OCI-LY1 (cell line): ENCODE data around the gene PAK4.

Source experiments
- H2AFZ ChIP-seq: fragments of 200-600 bp; sonication (generic), shearing (Covaris generic); 2 replicates; pipeline ENCODE4 v1.6.0; 2014; ENCODE audit warnings: antibody characterized with exemption, mild to moderate bottlenecking, low read length
- H3F3A ChIP-seq: fragments of 200-600 bp; sonication (generic), shearing (Covaris generic); 2 replicates; pipeline ENCODE4 v1.6.0; 2014; ENCODE audit warnings: mild to moderate bottlenecking, antibody characterized with exemption, low read length, moderate library complexity; ENCODE audit not compliant: insufficient read depth
- H3K27ac ChIP-seq: fragments of 200-600 bp; sonication (generic); 2 replicates; pipeline ENCODE4 v1.5.1; 2014; ENCODE audit warnings: low read length, mixed run types, mild to moderate bottlenecking, low read depth; ENCODE audit not compliant: poor library complexity, severe bottlenecking
- H3K27me3 ChIP-seq: fragments of 200-600 bp; sonication (generic); 2 replicates; pipeline ENCODE4 v1.6.0; 2014; ENCODE audit warnings: antibody characterized with exemption, mild to moderate bottlenecking, low read length, moderate library complexity; ENCODE audit not compliant: insufficient read depth
- H3K36me3 ChIP-seq: fragments of 200-600 bp; sonication (generic); 2 replicates; pipeline ENCODE4 v1.6.1; 2014; ENCODE audit warnings: mild to moderate bottlenecking, antibody characterized with exemption, low read length, moderate library complexity, mixed read lengths; ENCODE audit not compliant: insufficient read depth
- H3K4me1 ChIP-seq: fragments of 200-600 bp; sonication (generic); 2 replicates; pipeline ENCODE4 v1.5.1; 2014; ENCODE audit warnings: mild to moderate bottlenecking, low read length, moderate library complexity; ENCODE audit not compliant: insufficient read depth, severe bottlenecking
- H3K4me2 ChIP-seq: fragments of 200-600 bp; sonication (generic), shearing (Covaris generic); 2 replicates; pipeline ENCODE4 v1.6.1; 2014; ENCODE audit warnings: low read length
- H3K4me3 ChIP-seq: fragments of 200-600 bp; sonication (generic); 2 replicates; pipeline ENCODE4 v1.5.1; 2014; ENCODE audit warnings: low read length, low read depth, mild to moderate bottlenecking, mixed read lengths; ENCODE audit not compliant: poor library complexity, severe bottlenecking
- H3K79me2 ChIP-seq: fragments of 200-600 bp; shearing (Covaris generic); 2 replicates; pipeline ENCODE4 v1.6.1; 2016; ENCODE audit warnings: mixed run types, low read length, mixed read lengths; ENCODE audit not compliant: insufficient read depth
- H3K9ac ChIP-seq: fragments of 200-600 bp; sonication (generic), shearing (Covaris generic); 2 replicates; pipeline ENCODE4 v1.6.1; 2014; ENCODE audit warnings: mild to moderate bottlenecking, low read length, mixed read lengths
- H3K9me2 ChIP-seq: fragments of 200-600 bp; sonication (generic), shearing (Covaris generic); 2 replicates; pipeline ENCODE4 v1.6.1; 2014; ENCODE audit warnings: low read depth, mild to moderate bottlenecking, low read length, mixed read lengths
- H3K9me3 ChIP-seq: fragments of 200-600 bp; shearing (Covaris generic); 2 replicates; pipeline ENCODE4 v1.6.1; 2014; ENCODE audit warnings: low read length, mixed read lengths
- H4K20me1 ChIP-seq: fragments of 200-600 bp; sonication (generic), shearing (Covaris generic); 2 replicates; pipeline ENCODE4 v1.6.0; 2016; ENCODE audit warnings: mild to moderate bottlenecking, low read length; ENCODE audit not compliant: insufficient read depth
- CTCF ChIP-seq: fragments of 200-600 bp; sonication (generic), shearing (Covaris generic); IDR thresholded peaks from 2 replicates; pipeline ENCODE4 v1.5.1; 2017; ENCODE audit warnings: mild to moderate bottlenecking, antibody characterized with exemption, low read length, moderate library complexity, mixed read lengths
- EZH2 ChIP-seq: fragments of 200-600 bp; sonication (generic), shearing (Covaris generic); IDR thresholded peaks from 2 replicates; pipeline ENCODE4 v1.8.0; 2017; ENCODE audit warnings: borderline replicate concordance, mixed run types, mild to moderate bottlenecking, antibody characterized with exemption, low read length, moderate library complexity, mixed read lengths

Gene PAK4

GRCh38 chr19:39224910-39225309 is 99.3 kb downstream of the PAK4 start:
- Histone ChIP-seq H4K20me1 (no peaks in the 10 kb centered on the region), H3K9me2 (no peaks in the 10 kb centered on the region), H3K9me3 (no peaks in the 10 kb centered on the region), H3K4me1 (no peaks in the 10 kb centered on the region), H3K27me3 (no peaks in the 10 kb centered on the region), H3F3A (no peaks in the 10 kb centered on the region), H3K4me2 (no peak overlapping the region), H3K27ac (no peak overlapping the region), H3K36me3 (no peaks in the 10 kb centered on the region), H3K4me3 (no peak overlapping the region), H3K9ac (no peak overlapping the region), H2AFZ (no peak overlapping the region), H3K79me2 (no peaks in the 10 kb centered on the region)
- TF ChIP-seq CTCF (no peak; the same call in 1 of the 2 replicates), EZH2 (no peak)
